HCT116 (cell line): Measurements from ENCODE around the gene TMEM217. TPM values are rescaled to one million over a fixed set of nuclear protein-coding genes. Genes with fewer than 3 reads are reported as not detected.

Experiments
- ATAC-seq: fragments of 200-7000 bp; cut with Tn5 transposase; 2 replicates; pipeline ENCODE4 v1.9.1; 2020; ENCODE audit warnings: mild to moderate bottlenecking, moderate library complexity
- BruUV-seq: library from RNA; stranded (reverse); fragments of 400-500 nt; replicated peaks from 2 replicates; lab custom pipeline; 2021; lab: Mats Ljungman, UMichigan
- CTCF ChIA-PET: fragments of 300-600 bp; sonication (Branson Sonifier 250); formaldehyde crosslinking; loops from one replicate; lab custom pipeline; 2021; ENCODE audit warnings: antibody characterized with exemption; lab: Charles Lee
- POLR2A ChIA-PET: fragments of 300-600, 350-600 bp; sonication (Branson Sonifier 250); formaldehyde crosslinking; loops from one replicate; lab custom pipeline; 2021; ENCODE audit warnings: antibody characterized with exemption; lab: Charles Lee
- RAD21 ChIA-PET, 2 experiments: fragments of 300-600 bp; sonication (Branson Sonifier 250); formaldehyde crosslinking; loops; one replicate each; lab custom pipeline; 2023; ENCODE audit warnings: low total read pairs in 2 of 2; ENCODE audit not compliant: uncharacterized antibody in 2 of 2, unreplicated experiment in 2 of 2, low non-redundant PET in 1 of 2; lab: Charles Lee
- DNase-seq: peaks from one replicate; pipeline ENCODE4 v3.0.0-alpha.2; 2010; ENCODE audit warnings: low read depth, low spot score
- H2AFZ ChIP-seq: fragments of 200-600 bp; shearing (Covaris generic), sonication (generic); 2 replicates; pipeline ENCODE4 v1.6.1; 2017; ENCODE audit warnings: low read depth, mixed run types, mixed read lengths, antibody characterized with exemption, low read length; ENCODE audit not compliant: poor library complexity, severe bottlenecking
- H3K27ac ChIP-seq: 2 replicates; pipeline ENCODE4 v1.5.1; 2012; ENCODE audit warnings: low read depth, low read length
- H3K27me3 ChIP-seq: fragments of 200-600 bp; sonication (generic); 2 replicates; pipeline ENCODE4 v1.6.1; 2016; ENCODE audit warnings: mixed run types, low read length, mixed read lengths; ENCODE audit not compliant: insufficient read depth
- H3K36me3 ChIP-seq, 2 experiments: fragments of 200-500 bp in 1 of 2; fragments of 200-600 bp in 1 of 2; sonication (Bioruptor generic) in 1 of 2; sonication (generic) in 1 of 2; 2 replicates each; pipeline versions ENCODE4 v1.5.1 to v1.6.1; 2014 to 2016; ENCODE audit warnings: low read length in 2 of 2, inconsistent platforms in 1 of 2, mixed read lengths in 1 of 2, mixed run types in 1 of 2; ENCODE audit not compliant: insufficient read depth in 2 of 2, control insufficient read depth in 1 of 2
- H3K4me1 ChIP-seq, 2 experiments: fragments of 200-600 bp in 1 of 2; sonication (generic) in 1 of 2; 2 replicates each; pipeline versions ENCODE4 v1.5.1 to v1.6.1; 2012 to 2017; ENCODE audit warnings: low read length in 2 of 2, inconsistent platforms in 1 of 2, mild to moderate bottlenecking in 1 of 2, mixed read lengths in 1 of 2, mixed run types in 1 of 2, moderate library complexity in 1 of 2; ENCODE audit not compliant: insufficient read depth in 2 of 2, control insufficient read depth in 1 of 2
- H3K4me2 ChIP-seq: fragments of 200-600 bp; sonication (generic); 2 replicates; pipeline ENCODE4 v1.6.1; 2017; ENCODE audit warnings: mixed run types, low read length, mixed read lengths
- H3K4me3 ChIP-seq, 2 experiments: fragments of 200-600 bp in 1 of 2; sonication (generic) in 1 of 2; replicated peaks in 1 of 2; 2 replicates each; pipeline ENCODE4 v1.5.1; 2011 to 2016; ENCODE audit warnings: low read length in 2 of 2, control low read depth in 1 of 2, low read depth in 1 of 2, mild to moderate bottlenecking in 1 of 2, mixed read lengths in 1 of 2, mixed run types in 1 of 2
- H3K79me2 ChIP-seq: fragments of 200-600 bp; sonication (generic); 2 replicates; pipeline ENCODE4 v1.6.1; 2017; ENCODE audit warnings: mild to moderate bottlenecking, mixed run types, low read length, moderate library complexity, mixed read lengths; ENCODE audit not compliant: insufficient read depth
- H3K9ac ChIP-seq: fragments of 200-600 bp; sonication (generic); 2 replicates; pipeline ENCODE4 v1.6.1; 2016; ENCODE audit warnings: low read length, mixed read lengths
- H3K9me2 ChIP-seq: fragments of 200-600 bp; sonication (generic), shearing (Covaris generic); 2 replicates; pipeline ENCODE4 v1.6.1; 2017; ENCODE audit warnings: mixed run types, mild to moderate bottlenecking, moderate library complexity; ENCODE audit not compliant: insufficient read depth
- H3K9me3 ChIP-seq, 2 experiments: fragments of 200-500 bp in 1 of 2; fragments of 200-600 bp in 1 of 2; sonication (Bioruptor generic) in 1 of 2; sonication (generic) in 1 of 2; 2 replicates each; pipeline ENCODE4 v1.6.1; 2014 to 2017; ENCODE audit warnings: low read length in 2 of 2, mixed read lengths in 2 of 2, inconsistent platforms in 1 of 2, low read depth in 1 of 2, mild to moderate bottlenecking in 1 of 2, mixed run types in 1 of 2, moderate library complexity in 1 of 2; ENCODE audit not compliant: control insufficient read depth in 1 of 2, insufficient read depth in 1 of 2
- H4K20me1 ChIP-seq: fragments of 200-600 bp; sonication (generic), shearing (Covaris generic); 2 replicates; pipeline ENCODE4 v1.6.1; 2017; ENCODE audit warnings: mixed run types, mild to moderate bottlenecking, moderate library complexity; ENCODE audit not compliant: insufficient read depth
- ATF3 ChIP-seq: IDR thresholded peaks from 2 replicates; pipeline ENCODE4 v1.6.1; 2012
- CBX3 ChIP-seq: IDR thresholded peaks from 2 replicates; pipeline ENCODE4 v1.6.1; 2012; ENCODE audit warnings: low read depth
- EGR1 ChIP-seq: IDR thresholded peaks from 2 replicates; pipeline ENCODE4 v1.6.1; 2012; ENCODE audit warnings: low read depth
- ELF1 ChIP-seq: IDR thresholded peaks from 2 replicates; pipeline ENCODE4 v1.6.1; 2012; ENCODE audit warnings: low read depth, borderline replicate concordance
- EZH2 ChIP-seq: fragments of 200-600 bp; sonication (generic); IDR thresholded peaks from 2 replicates; pipeline ENCODE4 v1.6.1; 2017; ENCODE audit warnings: antibody characterized with exemption, mixed run types
- EZH2phosphoT487 ChIP-seq: fragments of 200-600 bp; IDR thresholded peaks from 2 replicates; pipeline ENCODE4 v1.6.1; 2018; ENCODE audit warnings: antibody characterized with exemption, borderline replicate concordance
- FOSL1 ChIP-seq: IDR thresholded peaks from 2 replicates; pipeline ENCODE4 v1.6.1; 2012; ENCODE audit warnings: low read depth
- TCF7L2 ChIP-seq: IDR thresholded peaks from 2 replicates; pipeline ENCODE4 v1.7.0; 2011; ENCODE audit warnings: borderline replicate concordance, inconsistent platforms; ENCODE audit not compliant: insufficient read depth, insufficient read length; ENCODE audit errors: extremely low read depth
- YY1 ChIP-seq: IDR thresholded peaks from 2 replicates; pipeline ENCODE4 v1.6.1; 2011; ENCODE audit warnings: low read length, low read depth, moderate library complexity, mild to moderate bottlenecking; ENCODE audit not compliant: insufficient replicate concordance; ENCODE audit errors: extremely low read depth
- ZBTB33 ChIP-seq: IDR thresholded peaks from 2 replicates; pipeline ENCODE4 v1.6.1; 2011; ENCODE audit warnings: mild to moderate bottlenecking, low read length, moderate library complexity; ENCODE audit not compliant: insufficient replicate concordance; ENCODE audit errors: extremely low read depth
- intact Hi-C: fragments of 100-400 bp; cut with micrococcal nuclease; formaldehyde crosslinking; loops from 2 replicates; pipeline ENCODE4 v1.10.0; 2022
- total RNA-seq: library from RNA; stranded (reverse); gene quantifications from one replicate; pipeline ENCODE4 v1.2.1, GENCODE V29; 2021; ENCODE audit not compliant: unreplicated experiment

TMEM217 gene
- total RNA-seq, 1 experiment from 2014 or later = 0.98 TPM

GRCh38 chr6:37176268-37177076, 81.5 kb downstream of the TMEM217 start:
- TF ChIP-seq YY1 (no peak), ELF1 (no peak), TCF7L2 (no peak), EZH2phosphoT487 (no peak), CBX3 (no peak), ATF3 (no peak), EZH2 (no peak), EGR1 (no peak), ZBTB33 (no peak), FOSL1 (no peak)
- TF ChIP-seq, all 23 proteins: peak for 0
- H3K79me2 ChIP-seq = peaks cover 6% of the 10 kb centered on the region; the same call in 1 of the 2 replicates
- RAD21 ChIA-PET = no interaction called here
- no peak overlapping the region for H3K4me2 ChIP-seq
- peaks cover 24 to 26% of the 10 kb centered on the region in 2 experiments; a peak in 3 of 4 replicates for H3K36me3 ChIP-seq
- no peaks in the 10 kb centered on the region for H3K9me2 ChIP-seq
- ATAC-seq (no peak), DNase-seq (no peak)
- intact Hi-C loops = no loop called here
- H3K27me3 ChIP-seq = no peaks in the 10 kb centered on the region
- H3K4me3 ChIP-seq = no peak overlapping the region
- no TSS peak for BruUV-seq
- H4K20me1 ChIP-seq = peaks cover 4% of the 10 kb centered on the region; the same call in 1 of the 2 replicates
- no peak overlapping the region for H3K27ac ChIP-seq
- H3K4me1 ChIP-seq = peaks cover 7 to 10% of the 10 kb centered on the region in 2 experiments
- CTCF ChIA-PET = interaction anchor here (1.3 to 1.5 kb wide), 2 partner anchors 34 to 155 kb away, joined by 3 to 5 read pairs; no protein-coding TSS in a partner anchor
- no peak overlapping the region for H2AFZ ChIP-seq
- POLR2A ChIA-PET = interaction anchor here (1.5 kb wide), 1 partner anchor 61 kb away, joined by 3 read pairs; no protein-coding TSS in a partner anchor
- H3K9me3 ChIP-seq = no peaks in the 10 kb centered on the region
- H3K9ac ChIP-seq = no peak overlapping the region
